DOHH2 (cell line): ENCODE results near the gene CWC27.

Source experiments
- CTCF ChIP-seq: fragments of 200-600 bp; sonication (generic); IDR thresholded peaks from one replicate; pipeline ENCODE4 v1.5.1; 2014; ENCODE audit warnings: antibody characterized with exemption, mild to moderate bottlenecking, low read depth, low read length; ENCODE audit not compliant: poor library complexity, severe bottlenecking
- EZH2phosphoT487 ChIP-seq: fragments of 200-600 bp; sonication (generic); IDR thresholded peaks from 2 replicates; pipeline ENCODE4 v1.6.1; 2017; ENCODE audit warnings: borderline replicate concordance, mild to moderate bottlenecking, antibody characterized with exemption, low read length, moderate library complexity, mixed read lengths

- TF ChIP-seq CTCF (no peak), EZH2phosphoT487 (no peak)
Measured at GRCh38 chr5:65043843-65044359, 275.2 kb downstream of the CWC27 start.
